ENCODE data around the gene SRSF4.

Gene SRSF4

DNA sequence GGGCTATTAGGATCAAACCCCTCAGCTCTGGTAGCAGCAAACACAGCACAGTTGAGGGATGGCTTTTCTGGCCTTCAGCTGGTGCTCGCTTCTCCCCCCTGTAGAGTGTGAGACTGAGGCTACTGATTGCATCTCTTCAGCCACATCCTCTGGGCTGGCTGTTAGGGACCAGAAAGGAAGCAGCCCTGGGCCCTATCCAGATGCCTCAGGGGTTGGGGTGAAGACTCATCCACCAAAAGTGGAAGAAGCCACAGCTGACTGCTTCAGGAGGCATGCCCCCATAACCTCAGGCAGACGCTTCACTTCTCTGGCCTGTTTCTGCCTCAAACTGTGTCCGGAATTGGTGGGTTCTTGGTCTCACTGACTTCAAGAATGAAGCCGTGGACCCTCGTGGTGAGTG, 51.8 kb downstream of the SRSF4 start:
- ChIA-PET CTCF (no interaction called here), POLR2A (interaction anchor here (1.9 kb wide), 1 partner anchor 52 kb away, joined by 5 read pairs; the partner anchor contains the start of gene SRSF4)
- no peak for DNase-seq (ENCODE audit: extremely low spot score)
- TF ChIP-seq CTBP1 (IDR thresholded peaks at IDR 0.05; ENCODE audit: borderline replicate concordance) (no peak), HDGF (IDR thresholded peaks at IDR 0.05; ENCODE audit: borderline replicate concordance) (no peak), SUZ12 (IDR thresholded peaks at IDR 0.05) (no peak), ARNT (IDR thresholded peaks at IDR 0.05) (no peak), NFRKB (IDR thresholded peaks at IDR 0.05) (no peak), ZNF384 (IDR thresholded peaks at IDR 0.05) (no peak), TARDBP (IDR thresholded peaks at IDR 0.05) (no peak), FOXM1 (IDR thresholded peaks at IDR 0.05; ENCODE audit: borderline replicate concordance) (no peak), SP1 (IDR thresholded peaks at IDR 0.05) (no peak), LEF1 (IDR thresholded peaks at IDR 0.05; ENCODE audit: borderline replicate concordance) (no peak)
- TF ChIP-seq, protein P1, sequence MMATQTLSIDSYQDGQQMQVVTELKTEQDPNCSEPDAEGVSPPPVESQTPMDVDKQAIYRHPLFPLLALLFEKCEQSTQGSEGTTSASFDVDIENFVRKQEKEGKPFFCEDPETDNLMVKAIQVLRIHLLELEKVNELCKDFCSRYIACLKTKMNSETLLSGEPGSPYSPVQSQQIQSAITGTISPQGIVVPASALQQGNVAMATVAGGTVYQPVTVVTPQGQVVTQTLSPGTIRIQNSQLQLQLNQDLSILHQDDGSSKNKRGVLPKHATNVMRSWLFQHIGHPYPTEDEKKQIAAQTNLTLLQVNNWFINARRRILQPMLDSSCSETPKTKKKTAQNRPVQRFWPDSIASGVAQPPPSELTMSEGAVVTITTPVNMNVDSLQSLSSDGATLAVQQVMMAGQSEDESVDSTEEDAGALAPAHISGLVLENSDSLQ (IDR thresholded peaks at IDR 0.05) = no peak

DNA sequence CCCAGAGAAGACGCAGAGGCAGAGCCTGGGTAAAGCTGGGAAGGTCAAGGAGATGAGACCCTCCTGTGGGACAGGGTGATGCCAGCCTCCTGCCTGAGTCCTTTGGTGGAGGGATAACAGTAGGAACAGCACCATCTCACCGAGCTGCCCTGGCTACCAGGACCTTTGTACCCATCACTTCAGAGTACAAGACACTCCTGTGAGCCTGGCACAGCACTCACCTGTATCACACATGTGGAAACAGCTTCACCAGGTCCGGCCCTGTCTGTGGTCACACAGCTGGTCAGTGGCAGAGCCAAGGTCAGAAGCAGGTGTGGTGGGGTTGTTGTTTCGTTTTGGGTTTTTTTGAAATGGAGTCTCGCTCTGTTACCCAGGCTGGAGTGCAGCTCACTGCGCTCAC, 53.0 kb downstream of the SRSF4 start:
- CTCF ChIA-PET = no interaction called here
- POLR2A ChIA-PET = interaction anchor here (1.9 kb wide), 1 partner anchor 53 kb away, joined by 5 read pairs; the partner anchor contains the start of gene SRSF4

DNA sequence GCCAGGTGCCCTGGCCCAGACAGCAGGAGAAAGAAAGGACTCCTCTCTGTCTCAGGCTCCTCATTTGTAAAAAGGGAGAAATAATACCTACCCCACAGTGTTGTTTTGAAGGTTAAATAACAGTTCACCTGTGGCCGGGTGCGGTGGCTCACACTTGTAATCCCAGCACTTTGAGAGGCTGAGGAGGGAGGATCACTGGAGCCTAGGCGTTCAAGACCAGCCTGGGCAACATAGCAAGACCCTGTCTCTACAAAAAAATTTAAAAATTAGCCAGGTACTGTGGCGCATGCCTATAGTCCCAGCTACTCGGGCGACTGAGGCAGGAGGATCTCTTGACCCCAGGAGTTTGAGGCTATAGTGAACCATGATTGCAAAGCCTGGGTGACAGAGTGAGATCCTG, 55.5 kb downstream of the SRSF4 start:
- POLR2A ChIA-PET = interaction anchor here (0.8 kb wide), 1 partner anchor 111 kb away, joined by 3 read pairs; no protein-coding TSS in a partner anchor
- TF ChIP-seq FOXK2 (IDR thresholded peaks at IDR 0.05) (no peak), SP1 (IDR thresholded peaks at IDR 0.05) (no peak), LEF1 (IDR thresholded peaks at IDR 0.05; ENCODE audit: borderline replicate concordance) (no peak), ARNT (IDR thresholded peaks at IDR 0.05) (no peak), SUZ12 (IDR thresholded peaks at IDR 0.05) (no peak), BHLHE40 (IDR thresholded peaks at IDR 0.05; ENCODE audit: borderline replicate concordance) (no peak), FOXM1 (IDR thresholded peaks at IDR 0.05; ENCODE audit: borderline replicate concordance) (no peak), ZNF384 (IDR thresholded peaks at IDR 0.05) (no peak), TARDBP (IDR thresholded peaks at IDR 0.05) (no peak), ELF4 (IDR thresholded peaks at IDR 0.05) (no peak), FOXA1 (IDR thresholded peaks at IDR 0.05) (no peak)
- TF ChIP-seq, protein P1 (IDR thresholded peaks at IDR 0.05) = no peak
- CTCF ChIA-PET = no interaction called here
- no peak for DNase-seq (ENCODE audit: extremely low spot score)

More for the DNA sequence above, 53.0 kb downstream of the SRSF4 start:
- DNase-seq (ENCODE audit: extremely low spot score) = no peak
- TF ChIP-seq FOXM1 (IDR thresholded peaks at IDR 0.05; ENCODE audit: borderline replicate concordance) (no peak), CTBP1 (IDR thresholded peaks at IDR 0.05; ENCODE audit: borderline replicate concordance) (no peak), L3MBTL2 (conservative IDR thresholded peaks at IDR 0.05) (no peak), NFRKB (IDR thresholded peaks at IDR 0.05) (no peak), SP1 (IDR thresholded peaks at IDR 0.05) (no peak), BHLHE40 (IDR thresholded peaks at IDR 0.05; ENCODE audit: borderline replicate concordance) (no peak), TARDBP (IDR thresholded peaks at IDR 0.05) (no peak), LEF1 (IDR thresholded peaks at IDR 0.05; ENCODE audit: borderline replicate concordance) (no peak)
- TF ChIP-seq, protein P1 (IDR thresholded peaks at IDR 0.05) = no peak

DNA sequence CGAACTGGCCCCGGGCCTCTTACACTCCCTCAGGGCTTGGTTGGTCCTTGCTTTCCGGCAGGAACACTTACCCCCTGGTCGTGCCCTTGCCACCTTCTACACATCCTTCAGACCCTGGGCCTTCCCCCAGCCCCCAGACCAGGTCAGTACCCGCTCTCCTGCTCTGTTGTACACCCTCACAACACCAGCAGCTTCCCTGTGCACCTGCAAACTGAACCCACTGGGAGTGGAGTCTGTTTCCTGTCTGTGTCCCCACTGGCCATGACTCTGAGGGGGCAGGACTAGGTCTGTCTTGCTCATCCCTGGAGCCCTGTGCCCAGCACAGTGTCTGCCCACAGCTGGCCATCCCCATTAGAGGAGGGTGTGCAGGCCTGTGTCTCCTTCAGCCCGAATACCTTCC, 55.9 kb downstream of the SRSF4 start:
- no peak for TF ChIP-seq ELF4 (IDR thresholded peaks at IDR 0.05)
- no peak for TF ChIP-seq L3MBTL2 (conservative IDR thresholded peaks at IDR 0.05)
- TF ChIP-seq LEF1 (IDR thresholded peaks at IDR 0.05; ENCODE audit: borderline replicate concordance) = no peak
- no peak for TF ChIP-seq CTBP1 (IDR thresholded peaks at IDR 0.05; ENCODE audit: borderline replicate concordance)
- TF ChIP-seq, protein P1 (IDR thresholded peaks at IDR 0.05) = no peak
- no peak for TF ChIP-seq FOXK2 (IDR thresholded peaks at IDR 0.05)
- TF ChIP-seq SUZ12 (IDR thresholded peaks at IDR 0.05) = no peak
- TF ChIP-seq ZNF384 (IDR thresholded peaks at IDR 0.05) = no peak
- no peak for TF ChIP-seq ARNT (IDR thresholded peaks at IDR 0.05)
- TF ChIP-seq NFRKB (IDR thresholded peaks at IDR 0.05) = no peak
- TF ChIP-seq HDGF (IDR thresholded peaks at IDR 0.05; ENCODE audit: borderline replicate concordance) = no peak
- no peak for TF ChIP-seq TARDBP (IDR thresholded peaks at IDR 0.05)
- no peak for DNase-seq (ENCODE audit: extremely low spot score)
- ChIA-PET CTCF (no interaction called here), POLR2A (no interaction called here)

DNA sequence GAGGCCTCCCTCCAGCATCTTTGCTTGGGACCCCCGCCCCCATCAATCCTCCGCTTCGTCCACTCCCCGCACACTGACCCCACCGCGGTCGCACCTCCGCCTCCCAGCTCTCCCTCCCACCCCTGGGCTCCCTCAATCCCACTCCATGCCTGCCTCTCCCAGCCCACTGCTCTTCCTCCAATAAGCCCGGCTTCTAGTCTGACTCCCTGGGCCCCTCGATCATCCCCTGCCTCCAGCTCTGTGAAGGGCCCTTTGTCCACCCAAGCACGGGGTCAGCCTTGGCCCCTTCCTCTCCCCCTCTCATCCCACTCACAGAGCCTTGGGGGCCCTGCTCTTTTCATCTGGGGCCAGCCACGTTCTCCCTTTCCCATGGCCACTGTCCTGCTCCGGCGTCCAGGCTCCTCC, 56.5 kb downstream of the SRSF4 start:
- ChIA-PET POLR2A (interaction anchor here (1.2 to 1.7 kb wide), 4 partner anchors 12 to 60 kb away, joined by 3 to 13 read pairs (median 6); partner anchors contain the start of gene SRSF4), CTCF (interaction anchor here (1.1 kb wide), 1 partner anchor 56 kb away, joined by 3 read pairs; the partner anchor contains the start of gene SRSF4)
- no peak for DNase-seq (ENCODE audit: extremely low spot score)
- 0 out of 2 replicates have a peak, but pooled peaks have one; percentile 6 for TF ChIP-seq HDGF (IDR thresholded peaks at IDR 0.05; ENCODE audit: borderline replicate concordance)
- no peak for TF ChIP-seq TARDBP (IDR thresholded peaks at IDR 0.05)
- no peak for TF ChIP-seq ELF4 (IDR thresholded peaks at IDR 0.05)
